Measurements from ENCODE around the gene RHCE. TPM values are rescaled to one million over a fixed set of nuclear protein-coding genes. Genes with fewer than 3 reads are reported as not detected.

The RHCE gene
- total RNA-seq, 1 experiment from 2014 or later = 0.24 TPM

DNA sequence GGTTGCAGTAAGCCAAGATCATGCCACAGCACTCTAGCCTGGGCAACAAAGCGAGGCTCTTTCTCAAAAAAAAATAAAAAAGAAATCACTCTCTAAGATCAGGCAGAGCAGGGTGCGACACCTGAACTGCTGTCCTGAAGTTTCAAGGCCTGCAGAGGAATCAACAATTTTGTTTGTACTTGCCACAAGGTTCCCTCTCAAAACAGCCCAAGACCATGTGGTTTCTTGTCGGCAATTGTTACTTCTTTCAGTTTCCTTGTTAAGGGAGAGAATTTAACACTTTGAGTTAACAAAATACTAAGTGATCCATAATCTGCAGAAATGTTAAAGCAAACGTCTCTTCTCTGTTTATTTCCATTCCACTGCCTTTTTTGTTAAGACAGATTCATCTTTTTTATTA lies 46.6 kb upstream of the RHCE start:
- ChIA-PET POLR2A (no interaction called here), CTCF (interaction anchor here (1.3 kb wide), 1 partner anchor 19 kb away, joined by 4 read pairs; no protein-coding TSS in a partner anchor)
- DNase-seq (ENCODE audit: low spot score) = no peak
- Mint-ChIP-seq H3K27ac (no peak overlapping the region), H3K9me3 (no peaks in the 10 kb centered on the region), H3K36me3 (no peaks in the 10 kb centered on the region), H3K4me1 (no peaks in the 10 kb centered on the region), H3K27me3 (ENCODE audit: low read depth) (no peaks in the 10 kb centered on the region; the same call in 1 of the 2 replicates), H3K4me3 (no peak overlapping the region)
- TF ChIP-seq, protein P1, sequence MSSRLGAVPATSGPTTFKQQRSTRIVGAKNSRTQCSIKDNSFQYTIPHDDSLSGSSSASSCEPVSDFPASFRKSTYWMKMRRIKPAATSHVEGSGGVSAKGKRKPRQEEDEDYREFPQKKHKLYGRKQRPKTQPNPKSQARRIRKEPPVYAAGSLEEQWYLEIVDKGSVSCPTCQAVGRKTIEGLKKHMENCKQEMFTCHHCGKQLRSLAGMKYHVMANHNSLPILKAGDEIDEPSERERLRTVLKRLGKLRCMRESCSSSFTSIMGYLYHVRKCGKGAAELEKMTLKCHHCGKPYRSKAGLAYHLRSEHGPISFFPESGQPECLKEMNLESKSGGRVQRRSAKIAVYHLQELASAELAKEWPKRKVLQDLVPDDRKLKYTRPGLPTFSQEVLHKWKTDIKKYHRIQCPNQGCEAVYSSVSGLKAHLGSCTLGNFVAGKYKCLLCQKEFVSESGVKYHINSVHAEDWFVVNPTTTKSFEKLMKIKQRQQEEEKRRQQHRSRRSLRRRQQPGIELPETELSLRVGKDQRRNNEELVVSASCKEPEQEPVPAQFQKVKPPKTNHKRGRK (CRISPR knock-in tag; IDR thresholded peaks at IDR 0.05; ENCODE audit: borderline replicate concordance) = no peak
- TF ChIP-seq, protein P2, sequence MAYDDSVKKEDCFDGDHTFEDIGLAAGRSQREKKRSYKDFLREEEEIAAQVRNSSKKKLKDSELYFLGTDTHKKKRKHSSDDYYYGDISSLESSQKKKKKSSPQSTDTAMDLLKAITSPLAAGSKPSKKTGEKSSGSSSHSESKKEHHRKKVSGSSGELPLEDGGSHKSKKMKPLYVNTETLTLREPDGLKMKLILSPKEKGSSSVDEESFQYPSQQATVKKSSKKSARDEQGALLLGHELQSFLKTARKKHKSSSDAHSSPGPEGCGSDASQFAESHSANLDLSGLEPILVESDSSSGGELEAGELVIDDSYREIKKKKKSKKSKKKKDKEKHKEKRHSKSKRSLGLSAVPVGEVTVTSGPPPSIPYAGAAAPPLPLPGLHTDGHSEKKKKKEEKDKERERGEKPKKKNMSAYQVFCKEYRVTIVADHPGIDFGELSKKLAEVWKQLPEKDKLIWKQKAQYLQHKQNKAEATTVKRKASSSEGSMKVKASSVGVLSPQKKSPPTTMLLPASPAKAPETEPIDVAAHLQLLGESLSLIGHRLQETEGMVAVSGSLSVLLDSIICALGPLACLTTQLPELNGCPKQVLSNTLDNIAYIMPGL (CRISPR knock-in tag; IDR thresholded peaks at IDR 0.05) = no peak
- TF ChIP-seq ZNF219 (CRISPR knock-in tag; IDR thresholded peaks at IDR 0.05; ENCODE audit: borderline replicate concordance) (no peak), TP53 (CRISPR knock-in tag; IDR thresholded peaks at IDR 0.05) (no peak), ETV6 (CRISPR knock-in tag; IDR thresholded peaks at IDR 0.05) (no peak), ZNF121 (CRISPR knock-in tag; IDR thresholded peaks at IDR 0.05) (no peak)
- TF ChIP-seq, protein P3, sequence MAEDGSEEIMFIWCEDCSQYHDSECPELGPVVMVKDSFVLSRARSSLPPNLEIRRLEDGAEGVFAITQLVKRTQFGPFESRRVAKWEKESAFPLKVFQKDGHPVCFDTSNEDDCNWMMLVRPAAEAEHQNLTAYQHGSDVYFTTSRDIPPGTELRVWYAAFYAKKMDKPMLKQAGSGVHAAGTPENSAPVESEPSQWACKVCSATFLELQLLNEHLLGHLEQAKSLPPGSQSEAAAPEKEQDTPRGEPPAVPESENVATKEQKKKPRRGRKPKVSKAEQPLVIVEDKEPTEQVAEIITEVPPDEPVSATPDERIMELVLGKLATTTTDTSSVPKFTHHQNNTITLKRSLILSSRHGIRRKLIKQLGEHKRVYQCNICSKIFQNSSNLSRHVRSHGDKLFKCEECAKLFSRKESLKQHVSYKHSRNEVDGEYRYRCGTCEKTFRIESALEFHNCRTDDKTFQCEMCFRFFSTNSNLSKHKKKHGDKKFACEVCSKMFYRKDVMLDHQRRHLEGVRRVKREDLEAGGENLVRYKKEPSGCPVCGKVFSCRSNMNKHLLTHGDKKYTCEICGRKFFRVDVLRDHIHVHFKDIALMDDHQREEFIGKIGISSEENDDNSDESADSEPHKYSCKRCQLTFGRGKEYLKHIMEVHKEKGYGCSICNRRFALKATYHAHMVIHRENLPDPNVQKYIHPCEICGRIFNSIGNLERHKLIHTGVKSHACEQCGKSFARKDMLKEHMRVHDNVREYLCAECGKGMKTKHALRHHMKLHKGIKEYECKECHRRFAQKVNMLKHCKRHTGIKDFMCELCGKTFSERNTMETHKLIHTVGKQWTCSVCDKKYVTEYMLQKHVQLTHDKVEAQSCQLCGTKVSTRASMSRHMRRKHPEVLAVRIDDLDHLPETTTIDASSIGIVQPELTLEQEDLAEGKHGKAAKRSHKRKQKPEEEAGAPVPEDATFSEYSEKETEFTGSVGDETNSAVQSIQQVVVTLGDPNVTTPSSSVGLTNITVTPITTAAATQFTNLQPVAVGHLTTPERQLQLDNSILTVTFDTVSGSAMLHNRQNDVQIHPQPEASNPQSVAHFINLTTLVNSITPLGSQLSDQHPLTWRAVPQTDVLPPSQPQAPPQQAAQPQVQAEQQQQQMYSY (CRISPR knock-in tag; IDR thresholded peaks at IDR 0.05) = no peak
- no peak for ATAC-seq

DNA sequence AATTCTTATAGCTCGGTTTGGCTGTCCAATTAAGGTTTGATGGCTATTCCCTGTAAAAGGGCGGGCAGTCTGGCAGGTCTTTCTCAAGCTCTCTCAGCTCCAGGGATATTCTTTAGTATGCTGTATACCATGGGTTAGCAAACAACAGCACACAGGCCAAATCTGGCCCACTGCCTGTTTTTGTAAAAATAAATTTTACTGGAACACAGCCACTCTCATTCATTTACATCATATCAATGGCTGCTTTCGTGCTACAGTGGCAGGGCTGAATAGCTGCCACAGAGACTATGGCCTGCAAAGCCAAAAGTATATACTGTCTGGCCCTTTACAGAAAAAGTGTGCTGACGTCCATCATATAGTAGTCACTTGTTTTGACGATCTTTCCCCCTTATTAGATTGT lies 42.1 kb upstream of the RHCE start:
- Mint-ChIP-seq H3K27me3 (ENCODE audit: low read depth) (no peaks in the 10 kb centered on the region), H3K27ac (no peak overlapping the region), H3K9me3 (no peaks in the 10 kb centered on the region), H3K36me3 (peaks cover 12% of the 10 kb centered on the region), H3K4me1 (no peaks in the 10 kb centered on the region), H3K4me3 (no peak overlapping the region)
- POLR2A ChIA-PET = no interaction called here
- no peak for DNase-seq (ENCODE audit: low spot score)
- no peak for ATAC-seq
- CTCF ChIA-PET = interaction anchor here (1.5 kb wide), 1 partner anchor 24 kb away, joined by 3 read pairs; no protein-coding TSS in a partner anchor
- no peak for TF ChIP-seq ZNF138 (CRISPR knock-in tag; conservative IDR thresholded peaks at IDR 0.05)

DNA sequence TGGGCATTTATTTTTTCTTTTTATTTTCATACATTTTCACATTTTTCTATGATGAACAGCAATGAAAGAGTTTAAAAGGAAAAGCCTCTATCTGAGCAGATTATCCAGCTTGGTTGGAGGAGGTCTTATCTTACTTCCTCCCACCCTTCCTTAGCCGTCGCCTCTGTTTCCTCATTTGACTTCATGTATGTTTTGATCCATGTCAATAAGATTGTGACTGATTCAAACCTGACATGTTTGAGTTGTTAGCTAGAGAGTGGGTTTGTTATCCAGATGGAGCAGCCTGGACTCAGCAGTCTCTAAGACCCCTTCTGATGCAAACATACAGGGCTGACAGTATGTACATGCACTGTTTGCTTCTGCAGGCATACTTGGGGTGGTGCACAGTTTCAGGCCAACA lies 41.2 kb upstream of the RHCE start:
- Mint-ChIP-seq H3K36me3 (peaks cover 12% of the 10 kb centered on the region), H3K27me3 (ENCODE audit: low read depth) (no peaks in the 10 kb centered on the region), H3K4me3 (no peak overlapping the region), H3K4me1 (no peaks in the 10 kb centered on the region), H3K27ac (no peak overlapping the region), H3K9me3 (no peaks in the 10 kb centered on the region)
- DNase-seq (ENCODE audit: low spot score) (no peak), ATAC-seq (no peak)
- ChIA-PET CTCF (interaction anchor here (1.5 kb wide), 1 partner anchor 25 kb away, joined by 3 read pairs; no protein-coding TSS in a partner anchor), POLR2A (no interaction called here)
- no peak for TF ChIP-seq RORB (CRISPR knock-in tag; IDR thresholded peaks at IDR 0.05)
- TF ChIP-seq, protein P2 (CRISPR knock-in tag; IDR thresholded peaks at IDR 0.05) = no peak
- no peak for TF ChIP-seq ZNF416 (CRISPR knock-in tag; IDR thresholded peaks at IDR 0.05)
- TF ChIP-seq, protein P4, sequence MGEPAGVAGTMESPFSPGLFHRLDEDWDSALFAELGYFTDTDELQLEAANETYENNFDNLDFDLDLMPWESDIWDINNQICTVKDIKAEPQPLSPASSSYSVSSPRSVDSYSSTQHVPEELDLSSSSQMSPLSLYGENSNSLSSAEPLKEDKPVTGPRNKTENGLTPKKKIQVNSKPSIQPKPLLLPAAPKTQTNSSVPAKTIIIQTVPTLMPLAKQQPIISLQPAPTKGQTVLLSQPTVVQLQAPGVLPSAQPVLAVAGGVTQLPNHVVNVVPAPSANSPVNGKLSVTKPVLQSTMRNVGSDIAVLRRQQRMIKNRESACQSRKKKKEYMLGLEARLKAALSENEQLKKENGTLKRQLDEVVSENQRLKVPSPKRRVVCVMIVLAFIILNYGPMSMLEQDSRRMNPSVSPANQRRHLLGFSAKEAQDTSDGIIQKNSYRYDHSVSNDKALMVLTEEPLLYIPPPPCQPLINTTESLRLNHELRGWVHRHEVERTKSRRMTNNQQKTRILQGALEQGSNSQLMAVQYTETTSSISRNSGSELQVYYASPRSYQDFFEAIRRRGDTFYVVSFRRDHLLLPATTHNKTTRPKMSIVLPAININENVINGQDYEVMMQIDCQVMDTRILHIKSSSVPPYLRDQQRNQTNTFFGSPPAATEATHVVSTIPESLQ (CRISPR knock-in tag; IDR thresholded peaks at IDR 0.05) = no peak
- no peak for TF ChIP-seq GABPB1 (CRISPR knock-in tag; IDR thresholded peaks at IDR 0.05)
- TF ChIP-seq, protein P5, sequence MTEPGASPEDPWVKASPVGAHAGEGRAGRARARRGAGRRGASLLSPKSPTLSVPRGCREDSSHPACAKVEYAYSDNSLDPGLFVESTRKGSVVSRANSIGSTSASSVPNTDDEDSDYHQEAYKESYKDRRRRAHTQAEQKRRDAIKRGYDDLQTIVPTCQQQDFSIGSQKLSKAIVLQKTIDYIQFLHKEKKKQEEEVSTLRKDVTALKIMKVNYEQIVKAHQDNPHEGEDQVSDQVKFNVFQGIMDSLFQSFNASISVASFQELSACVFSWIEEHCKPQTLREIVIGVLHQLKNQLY (CRISPR knock-in tag; IDR thresholded peaks at IDR 0.05) = no peak
- no peak for TF ChIP-seq SMAD3 (CRISPR knock-in tag; IDR thresholded peaks at IDR 0.05; ENCODE audit: borderline replicate concordance)
- TF ChIP-seq SMAD4 (CRISPR knock-in tag; IDR thresholded peaks at IDR 0.05) = no peak
- TF ChIP-seq, protein P6, sequence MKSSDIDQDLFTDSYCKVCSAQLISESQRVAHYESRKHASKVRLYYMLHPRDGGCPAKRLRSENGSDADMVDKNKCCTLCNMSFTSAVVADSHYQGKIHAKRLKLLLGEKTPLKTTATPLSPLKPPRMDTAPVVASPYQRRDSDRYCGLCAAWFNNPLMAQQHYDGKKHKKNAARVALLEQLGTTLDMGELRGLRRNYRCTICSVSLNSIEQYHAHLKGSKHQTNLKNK (CRISPR knock-in tag; IDR thresholded peaks at IDR 0.05) = no peak
- no peak for TF ChIP-seq ESRRA (CRISPR knock-in tag; IDR thresholded peaks at IDR 0.05; ENCODE audit: borderline replicate concordance)
- no peak for TF ChIP-seq ATF1 (CRISPR knock-in tag; IDR thresholded peaks at IDR 0.05)
